Measurements from ENCODE around the gene FAM107B.
"Not testable (repeated sequence)": the region's sequence is repeated elsewhere in the genome, so short reads cannot be mapped to it uniquely, and the experiment has no call there.

The FAM107B gene

GRCh38 chr10:14639637-14640036, 135.1 kb downstream of the FAM107B start:
- H3K9me3 ChIP-seq (replicated peaks; ENCODE audit: low read length) = no peaks in the 10 kb centered on the region
- no peak overlapping the region for H3K4me2 ChIP-seq (ENCODE audit: low read length)
- no peaks in the 10 kb centered on the region for H3K4me1 ChIP-seq (ENCODE audit: control insufficient read depth, insufficient read depth, low read length)
- no peaks in the 10 kb centered on the region for H3K36me3 ChIP-seq (ENCODE audit: insufficient read depth, low read length)
- H3K4me3 ChIP-seq (ENCODE audit: low read length) = no peak overlapping the region
- H3K9ac ChIP-seq (ENCODE audit: low read depth, low read length) = no peak overlapping the region
- peaks cover 55% of the 10 kb centered on the region for H3K27me3 ChIP-seq (ENCODE audit: control insufficient read depth, insufficient read depth, low read length)

GRCh38 chr10:14635043-14635710, 139.5 kb downstream of the FAM107B start:
- Histone ChIP-seq H3K9ac (ENCODE audit: low read depth, low read length) (no peak overlapping the region), H3K4me2 (ENCODE audit: low read length) (no peak overlapping the region), H3K27me3 (ENCODE audit: control insufficient read depth, insufficient read depth, low read length) (peaks cover 27% of the 10 kb centered on the region), H3K4me1 (ENCODE audit: control insufficient read depth, insufficient read depth, low read length) (no peaks in the 10 kb centered on the region), H3K4me3 (ENCODE audit: low read length) (no peak overlapping the region), H3K36me3 (ENCODE audit: insufficient read depth, low read length) (no peaks in the 10 kb centered on the region), H3K9me3 (replicated peaks; ENCODE audit: low read length) (no peaks in the 10 kb centered on the region)

GRCh38 chr10:14634572-14634971, 140.1 kb downstream of the FAM107B start:
- H3K4me3 ChIP-seq (ENCODE audit: low read length); H3K9ac ChIP-seq (ENCODE audit: low read depth, low read length); H3K9me3 ChIP-seq (replicated peaks; ENCODE audit: low read length); H3K4me1 ChIP-seq (ENCODE audit: control insufficient read depth, insufficient read depth, low read length); H3K36me3 ChIP-seq (ENCODE audit: insufficient read depth, low read length); H3K4me2 ChIP-seq (ENCODE audit: low read length): not testable (repeated sequence)
- peaks cover 21% of the 10 kb centered on the region for H3K27me3 ChIP-seq (ENCODE audit: control insufficient read depth, insufficient read depth, low read length)

GRCh38 chr10:14625765-14626525, 148.8 kb downstream of the FAM107B start:
- H3K9ac ChIP-seq (ENCODE audit: low read depth, low read length) = no peak overlapping the region
- no peaks in the 10 kb centered on the region for H3K9me3 ChIP-seq (replicated peaks; ENCODE audit: low read length)
- H3K27me3 ChIP-seq (ENCODE audit: control insufficient read depth, insufficient read depth, low read length) = peaks cover 23% of the 10 kb centered on the region
- H3K36me3 ChIP-seq (ENCODE audit: insufficient read depth, low read length) = no peaks in the 10 kb centered on the region
- no peak overlapping the region for H3K4me2 ChIP-seq (ENCODE audit: low read length)
- H3K4me1 ChIP-seq (ENCODE audit: control insufficient read depth, insufficient read depth, low read length) = no peaks in the 10 kb centered on the region
- H3K4me3 ChIP-seq (ENCODE audit: low read length) = no peak overlapping the region

GRCh38 chr10:14625192-14625631, 149.5 kb downstream of the FAM107B start:
- H3K4me1 ChIP-seq (ENCODE audit: control insufficient read depth, insufficient read depth, low read length) = no peaks in the 10 kb centered on the region
- H3K36me3 ChIP-seq (ENCODE audit: insufficient read depth, low read length) = no peaks in the 10 kb centered on the region
- no peak overlapping the region for H3K9ac ChIP-seq (ENCODE audit: low read depth, low read length)
- H3K9me3 ChIP-seq (replicated peaks; ENCODE audit: low read length) = no peaks in the 10 kb centered on the region
- H3K4me3 ChIP-seq (ENCODE audit: low read length) = no peak overlapping the region
- no peak overlapping the region for H3K4me2 ChIP-seq (ENCODE audit: low read length)
- peaks cover 23% of the 10 kb centered on the region for H3K27me3 ChIP-seq (ENCODE audit: control insufficient read depth, insufficient read depth, low read length)

- H3K4me3 ChIP-seq (ENCODE audit: low read length) = no peak overlapping the region
- H3K36me3 ChIP-seq (ENCODE audit: insufficient read depth, low read length) = no peaks in the 10 kb centered on the region
- H3K4me1 ChIP-seq (ENCODE audit: control insufficient read depth, insufficient read depth, low read length) = no peaks in the 10 kb centered on the region
- H3K4me2 ChIP-seq (ENCODE audit: low read length) = no peak overlapping the region
- no peak overlapping the region for H3K9ac ChIP-seq (ENCODE audit: low read depth, low read length)
- no peaks in the 10 kb centered on the region for H3K9me3 ChIP-seq (replicated peaks; ENCODE audit: low read length)
- H3K27me3 ChIP-seq (ENCODE audit: control insufficient read depth, insufficient read depth, low read length) = peaks cover 23% of the 10 kb centered on the region
These were observed 150.1 kb downstream of the FAM107B start for GRCh38 chr10:14624600-14624999.

GRCh38 chr10:14623931-14624330, 150.8 kb downstream of the FAM107B start:
- H3K4me3 ChIP-seq (ENCODE audit: low read length) = no peak overlapping the region
- H3K36me3 ChIP-seq (ENCODE audit: insufficient read depth, low read length) = no peaks in the 10 kb centered on the region
- no peaks in the 10 kb centered on the region for H3K9me3 ChIP-seq (replicated peaks; ENCODE audit: low read length)
- H3K4me1 ChIP-seq (ENCODE audit: control insufficient read depth, insufficient read depth, low read length) = no peaks in the 10 kb centered on the region
- peaks cover 23% of the 10 kb centered on the region for H3K27me3 ChIP-seq (ENCODE audit: control insufficient read depth, insufficient read depth, low read length)
- H3K4me2 ChIP-seq (ENCODE audit: low read length) = no peak overlapping the region
- no peak overlapping the region for H3K9ac ChIP-seq (ENCODE audit: low read depth, low read length)

- H3K9ac ChIP-seq (ENCODE audit: low read depth, low read length) = no peak overlapping the region
- H3K36me3 ChIP-seq (ENCODE audit: insufficient read depth, low read length) = no peaks in the 10 kb centered on the region
- H3K9me3 ChIP-seq (replicated peaks; ENCODE audit: low read length) = no peaks in the 10 kb centered on the region
- H3K4me1 ChIP-seq (ENCODE audit: control insufficient read depth, insufficient read depth, low read length) = peaks cover 3% of the 10 kb centered on the region
- H3K27me3 ChIP-seq (ENCODE audit: control insufficient read depth, insufficient read depth, low read length) = peaks cover 16% of the 10 kb centered on the region
- no peak overlapping the region for H3K4me2 ChIP-seq (ENCODE audit: low read length)
- H3K4me3 ChIP-seq (ENCODE audit: low read length) = no peak overlapping the region
These were observed 153.7 kb downstream of the FAM107B start for GRCh38 chr10:14621037-14621436.

GRCh38 chr10:14618674-14619073, 156.0 kb downstream of the FAM107B start:
- no peak overlapping the region for H3K9ac ChIP-seq (ENCODE audit: low read depth, low read length)
- peaks cover 3% of the 10 kb centered on the region for H3K4me1 ChIP-seq (ENCODE audit: control insufficient read depth, insufficient read depth, low read length)
- H3K4me2 ChIP-seq (ENCODE audit: low read length) = no peak overlapping the region
- peaks cover 9% of the 10 kb centered on the region for H3K27me3 ChIP-seq (ENCODE audit: control insufficient read depth, insufficient read depth, low read length)
- H3K4me3 ChIP-seq (ENCODE audit: low read length) = no peak overlapping the region
- H3K36me3 ChIP-seq (ENCODE audit: insufficient read depth, low read length) = no peaks in the 10 kb centered on the region
- no peaks in the 10 kb centered on the region for H3K9me3 ChIP-seq (replicated peaks; ENCODE audit: low read length)

GRCh38 chr10:14617852-14618251, 156.8 kb downstream of the FAM107B start:
- no peaks in the 10 kb centered on the region for H3K36me3 ChIP-seq (ENCODE audit: insufficient read depth, low read length)
- no peak overlapping the region for H3K4me3 ChIP-seq (ENCODE audit: low read length)
- H3K27me3 ChIP-seq (ENCODE audit: control insufficient read depth, insufficient read depth, low read length) = peaks cover 9% of the 10 kb centered on the region
- H3K9ac ChIP-seq (ENCODE audit: low read depth, low read length) = no peak overlapping the region
- no peak overlapping the region for H3K4me2 ChIP-seq (ENCODE audit: low read length)
- H3K4me1 ChIP-seq (ENCODE audit: control insufficient read depth, insufficient read depth, low read length) = peaks cover 3% of the 10 kb centered on the region
- H3K9me3 ChIP-seq (replicated peaks; ENCODE audit: low read length) = no peaks in the 10 kb centered on the region

GRCh38 chr10:14616955-14617730, 157.6 kb downstream of the FAM107B start:
- H3K4me1 ChIP-seq (ENCODE audit: control insufficient read depth, insufficient read depth, low read length) = peaks cover 3% of the 10 kb centered on the region
- peaks cover 13% of the 10 kb centered on the region for H3K27me3 ChIP-seq (ENCODE audit: control insufficient read depth, insufficient read depth, low read length)
- H3K9me3 ChIP-seq (replicated peaks; ENCODE audit: low read length) = no peaks in the 10 kb centered on the region
- H3K4me2 ChIP-seq (ENCODE audit: low read length) = no peak overlapping the region
- no peaks in the 10 kb centered on the region for H3K36me3 ChIP-seq (ENCODE audit: insufficient read depth, low read length)
- H3K9ac ChIP-seq (ENCODE audit: low read depth, low read length) = no peak overlapping the region
- no peak overlapping the region for H3K4me3 ChIP-seq (ENCODE audit: low read length)
